NCI-H2081 treated with DMSO at 0.1 percent for 48 hours (cell line): Measurements from ENCODE around the gene ZNF775.

Experiments
- DNase-seq: peaks from one replicate; lab custom pipeline; 2025; lab: John Stamatoyannopoulos, UW

Gene ZNF775

GRCh38 chr7:150378853-150379440, at the start of gene ZNF775:
Gene ZNF775 (plus strand): TSS chr7:150379330. CDS start chr7:150388471, 9,141 bp downstream.
- DNase-seq = peak; percentile 82

GRCh38 chr7:150329331-150330120, 49.6 kb upstream of the ZNF775 start:
- DNase-seq = no peak

- no peak for DNase-seq
These were observed 48.8 kb upstream of the ZNF775 start for GRCh38 chr7:150330211-150330885.

GRCh38 chr7:150332852-150333635, 46.1 kb upstream of the ZNF775 start:
- DNase-seq = no peak

GRCh38 chr7:150333659-150334058, 45.5 kb upstream of the ZNF775 start:
- DNase-seq = no peak

- DNase-seq = no peak
These were observed 45.0 kb upstream of the ZNF775 start for GRCh38 chr7:150334108-150334507.

GRCh38 chr7:150335108-150335773, 43.9 kb upstream of the ZNF775 start:
- DNase-seq = no peak

- DNase-seq = no peak
These were observed 43.4 kb upstream of the ZNF775 start for GRCh38 chr7:150335774-150336112.

- DNase-seq = no peak
These were observed 42.4 kb upstream of the ZNF775 start for GRCh38 chr7:150336746-150337145.

- DNase-seq = no peak
These were observed 42.0 kb upstream of the ZNF775 start for GRCh38 chr7:150337179-150337578.

GRCh38 chr7:150337659-150338081, 41.5 kb upstream of the ZNF775 start:
- no peak for DNase-seq

- no peak for DNase-seq
These were observed 40.8 kb upstream of the ZNF775 start for GRCh38 chr7:150338166-150338829.

- DNase-seq = no peak
These were observed 39.7 kb upstream of the ZNF775 start for GRCh38 chr7:150339409-150339809.

GRCh38 chr7:150340024-150340749, 38.9 kb upstream of the ZNF775 start:
- no peak for DNase-seq

- DNase-seq = no peak
These were observed 38.3 kb upstream of the ZNF775 start for GRCh38 chr7:150340875-150341262.

GRCh38 chr7:150341263-150342120, 37.6 kb upstream of the ZNF775 start, which contains the start of gene RARRES2:
Gene RARRES2 (minus strand): TSS chr7:150341629. CDS start chr7:150340609, 1,020 bp downstream.
- no peak for DNase-seq

GRCh38 chr7:150342121-150342408, 37.1 kb upstream of the ZNF775 start:
- DNase-seq = no peak

- no peak for DNase-seq
These were observed 35.9 kb upstream of the ZNF775 start for GRCh38 chr7:150343225-150343624.

GRCh38 chr7:150344299-150344698, 34.8 kb upstream of the ZNF775 start:
- DNase-seq = no peak

- DNase-seq = no peak
These were observed 34.1 kb upstream of the ZNF775 start for GRCh38 chr7:150345012-150345411.
